H9 (cell line): ENCODE results near the gene PRG2. TPM values are rescaled to one million over a fixed set of nuclear protein-coding genes. Genes with fewer than 3 reads are reported as not detected.

Experiments
- DNase-seq: peaks from one replicate; pipeline ENCODE4 v3.0.0-alpha.2; 2017
- H2AFZ ChIP-seq: one replicate; pipeline ENCODE4 v1.6.1; 2013; ENCODE audit warnings: mild to moderate bottlenecking, low read length, control low read depth, moderate library complexity
- H2AK5ac ChIP-seq: 2 replicates; pipeline ENCODE4 v1.6.1; 2013; ENCODE audit warnings: low read length, control low read depth, mixed read lengths; ENCODE audit not compliant: insufficient read length
- H2BK120ac ChIP-seq: one replicate; pipeline ENCODE4 v1.6.1; 2013; ENCODE audit warnings: low read depth, mild to moderate bottlenecking, low read length, control low read depth, inconsistent platforms; ENCODE audit not compliant: poor library complexity, severe bottlenecking
- H2BK12ac ChIP-seq: 2 replicates; pipeline ENCODE4 v1.6.1; 2013; ENCODE audit warnings: low read length, control low read depth, mixed read lengths, low read depth; ENCODE audit not compliant: insufficient read length
- H2BK15ac ChIP-seq: 2 replicates; pipeline ENCODE4 v1.6.1; 2013; ENCODE audit warnings: low read depth, low read length, control low read depth
- H2BK20ac ChIP-seq: one replicate; pipeline ENCODE4 v1.6.1; 2013; ENCODE audit warnings: low read depth, mild to moderate bottlenecking, low read length, control low read depth, inconsistent platforms; ENCODE audit not compliant: poor library complexity, severe bottlenecking
- H2BK5ac ChIP-seq: 2 replicates; pipeline ENCODE4 v1.6.1; 2013; ENCODE audit warnings: low read length, control low read depth, mixed read lengths; ENCODE audit not compliant: insufficient read length
- H3K14ac ChIP-seq: 2 replicates; pipeline ENCODE4 v1.6.1; 2013; ENCODE audit warnings: low read length, control low read depth; ENCODE audit not compliant: insufficient read depth
- H3K18ac ChIP-seq: 2 replicates; pipeline ENCODE4 v1.6.1; 2013; ENCODE audit warnings: low read depth, mild to moderate bottlenecking, mixed read lengths, low read length, control low read depth; ENCODE audit not compliant: insufficient read length
- H3K23ac ChIP-seq: 2 replicates; pipeline ENCODE4 v1.6.1; 2013; ENCODE audit warnings: low read length, control low read depth, mixed read lengths, low read depth; ENCODE audit not compliant: insufficient read length
- H3K23me2 ChIP-seq: 2 replicates; pipeline ENCODE4 v1.6.1; 2013; ENCODE audit warnings: low read depth, mild to moderate bottlenecking, mixed read lengths, low read length, control low read depth; ENCODE audit not compliant: insufficient read length, poor library complexity, severe bottlenecking
- H3K27ac ChIP-seq: 2 replicates; pipeline ENCODE4 v1.5.1; 2013; ENCODE audit warnings: low read length, control low read depth, mixed read lengths, low read depth; ENCODE audit not compliant: insufficient read length
- H3K27me3 ChIP-seq: 2 replicates; pipeline ENCODE4 v1.6.1; 2013; ENCODE audit warnings: low read length, control low read depth, inconsistent platforms; ENCODE audit not compliant: insufficient read depth
- H3K4ac ChIP-seq: 2 replicates; pipeline ENCODE4 v1.6.1; 2013; ENCODE audit warnings: low read depth, mild to moderate bottlenecking, control low read depth, inconsistent platforms, low read length, moderate library complexity
- H3K4me1 ChIP-seq: 2 replicates; pipeline ENCODE4 v1.6.1; 2013; ENCODE audit warnings: low read length, control low read depth, inconsistent platforms; ENCODE audit not compliant: insufficient read depth
- H3K4me2 ChIP-seq: 2 replicates; pipeline ENCODE4 v1.6.1; 2013; ENCODE audit warnings: low read length, control low read depth, mixed read lengths; ENCODE audit not compliant: insufficient read length, insufficient read depth
- H3K56ac ChIP-seq: 2 replicates; pipeline ENCODE4 v1.6.1; 2013; ENCODE audit warnings: low read depth, mild to moderate bottlenecking, mixed read lengths, low read length, control low read depth; ENCODE audit not compliant: insufficient read length
- H3K79me1 ChIP-seq: 2 replicates; pipeline ENCODE4 v1.6.1; 2013; ENCODE audit warnings: low read depth, mild to moderate bottlenecking, moderate library complexity, low read length, control low read depth, inconsistent platforms; ENCODE audit not compliant: insufficient read depth, poor library complexity, severe bottlenecking
- H3K79me2 ChIP-seq: 2 replicates; pipeline ENCODE4 v1.6.1; 2013; ENCODE audit warnings: low read length, control low read depth, inconsistent platforms; ENCODE audit not compliant: insufficient read depth
- H3K9ac ChIP-seq: 2 replicates; pipeline ENCODE4 v1.6.1; 2013; ENCODE audit warnings: low read length, control low read depth, mixed read lengths; ENCODE audit not compliant: insufficient read length; ENCODE audit errors: extremely low read depth
- H3K9me3 ChIP-seq: one replicate; pipeline ENCODE4 v1.6.1; 2013; ENCODE audit warnings: low read depth, low read length, inconsistent platforms; ENCODE audit not compliant: control insufficient read depth
- H3T11ph ChIP-seq: one replicate; pipeline ENCODE4 v1.6.1; 2013; ENCODE audit warnings: mild to moderate bottlenecking, low read length, control low read depth, inconsistent platforms
- H4K20me1 ChIP-seq: one replicate; pipeline ENCODE4 v1.6.1; 2013; ENCODE audit not compliant: control insufficient read depth, insufficient read length, insufficient read depth
- H4K5ac ChIP-seq: 2 replicates; pipeline ENCODE4 v1.6.1; 2013; ENCODE audit warnings: low read depth, mild to moderate bottlenecking, mixed read lengths, low read length, control low read depth; ENCODE audit not compliant: insufficient read length
- H4K8ac ChIP-seq: replicated peaks from 2 replicates; pipeline ENCODE4 v1.6.1; 2013; ENCODE audit warnings: low read length, control low read depth, mixed read lengths, low read depth; ENCODE audit not compliant: insufficient read length
- H4K91ac ChIP-seq: 2 replicates; pipeline ENCODE4 v1.6.1; 2013; ENCODE audit warnings: low read depth, mild to moderate bottlenecking, moderate library complexity, mixed read lengths, low read length, control low read depth; ENCODE audit not compliant: insufficient read length
- H3K27ac Mint-ChIP-seq, 3 experiments: 2 replicates in 2 of 3; 3 replicates in 1 of 3; pipeline ENCODE4 v1.8.0; 2020 to 2021; ENCODE audit warnings: mixed read lengths in 3 of 3, mild to moderate bottlenecking in 1 of 3, moderate library complexity in 1 of 3
- H3K27me3 Mint-ChIP-seq: 2 replicates; pipeline ENCODE4 v1.8.0; 2021; ENCODE audit warnings: low read depth, mild to moderate bottlenecking, moderate library complexity, mixed read lengths
- H3K36me3 Mint-ChIP-seq, 3 experiments: 2 replicates in 2 of 3; 3 replicates in 1 of 3; pipeline ENCODE4 v1.8.0; 2020 to 2021; ENCODE audit warnings: low read depth in 3 of 3, mixed read lengths in 3 of 3; ENCODE audit not compliant: insufficient read depth in 1 of 3
- H3K4me1 Mint-ChIP-seq, 2 experiments: 2 replicates each; pipeline ENCODE4 v1.8.0; 2020; ENCODE audit warnings: mixed read lengths in 2 of 2
- H3K4me3 Mint-ChIP-seq, 2 experiments: 2 replicates in 1 of 2; 3 replicates in 1 of 2; pipeline ENCODE4 v1.8.0; 2020 to 2021; ENCODE audit warnings: mild to moderate bottlenecking in 2 of 2, mixed read lengths in 2 of 2, moderate library complexity in 1 of 2
- H3K9me3 Mint-ChIP-seq, 2 experiments: 2 replicates in 1 of 2; 3 replicates in 1 of 2; pipeline ENCODE4 v1.8.0; 2020; ENCODE audit warnings: mild to moderate bottlenecking in 2 of 2, mixed read lengths in 2 of 2, moderate library complexity in 1 of 2
- WGBS: extraction: QIAGEN DNeasy Blood & Tissue Kit; methylation state at CpG from one replicate; pipeline ENCODE4 v1.1.7; 2013; ENCODE audit warnings: missing lambda C conversion rate, low lambda C conversion rate, mixed read lengths; ENCODE audit not compliant: insufficient read length; ENCODE audit errors: extremely low coverage; 5-methylcytosine and 5-hydroxymethylcytosine counted together
- total RNA-seq: library from RNA; stranded (reverse); gene quantifications from 2 replicates; pipeline ENCODE4 v1.2.1, GENCODE V29; 2021
- TF ChIP-seq, protein P1 (sequence below): fragments of 200-600 bp; sonication (generic); conservative IDR thresholded peaks from 3 replicates; pipeline ENCODE4 v1.8.0; 2021; ENCODE audit warnings: antibody characterized with exemption, mild to moderate bottlenecking

PRG2 gene
- total RNA-seq, 1 experiment from 2014 or later, result not detected

DNA sequence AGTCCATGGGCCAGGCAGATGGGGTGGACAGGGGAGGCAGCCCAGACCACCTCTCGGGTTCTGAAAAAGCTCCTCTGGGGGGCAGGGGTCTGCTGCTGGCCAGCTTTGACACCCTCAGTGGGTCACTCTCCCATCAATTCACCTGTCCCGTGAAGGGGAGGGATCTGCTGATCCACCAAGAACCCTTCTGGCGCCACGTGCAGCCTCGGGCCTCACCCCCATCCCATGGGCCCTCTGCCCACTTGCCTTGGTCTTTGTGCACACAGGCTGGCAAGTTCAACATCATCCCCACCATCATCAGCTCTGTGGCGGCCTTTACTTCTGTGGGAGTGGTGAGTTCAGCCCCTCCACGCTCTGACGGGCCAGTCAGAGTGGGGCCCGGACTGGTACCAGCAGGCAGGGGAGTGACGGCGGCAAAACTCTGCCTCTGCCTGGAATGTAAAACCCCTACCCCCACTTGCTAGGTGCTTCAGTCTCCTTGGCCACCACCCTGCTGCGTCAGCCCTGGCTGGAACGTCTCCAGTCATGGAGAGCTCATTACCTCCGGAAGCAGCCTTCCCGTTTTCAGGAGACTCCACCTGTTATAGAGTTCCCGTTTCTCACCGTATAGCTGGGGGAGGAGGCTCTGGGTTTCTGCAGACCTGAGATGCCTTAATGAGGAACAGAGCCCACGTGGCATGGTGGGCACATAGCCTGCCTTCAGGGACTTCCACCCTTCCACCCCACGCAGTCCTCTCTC is 22.2 kb downstream of the PRG2 start:
- Histone ChIP-seq H3K4ac (no peak overlapping the region), H2BK15ac (no peak overlapping the region), H4K8ac (no peak overlapping the region), H3K79me2 (no peaks in the 10 kb centered on the region), H4K91ac (no peak overlapping the region), H3K4me2 (no peak overlapping the region), H3K18ac (no peak overlapping the region), H3K4me1 (peaks cover 6% of the 10 kb centered on the region), H4K5ac (no peak overlapping the region), H2AFZ (no peak overlapping the region), H2BK12ac (no peak overlapping the region), H3K14ac (no peak overlapping the region), H3K27me3 (no peaks in the 10 kb centered on the region), H3K23ac (no peak overlapping the region), H2BK20ac (no peak overlapping the region), H2BK120ac (no peak overlapping the region), H3K9me3 (no peaks in the 10 kb centered on the region), H3K27ac (no peak overlapping the region), H3K79me1 (no peaks in the 10 kb centered on the region), H4K20me1 (no peaks in the 10 kb centered on the region), H2BK5ac (no peak overlapping the region), H3K23me2 (no peaks in the 10 kb centered on the region), H3K9ac (no peak overlapping the region), H3K56ac (no peak overlapping the region), H3T11ph (no peak overlapping the region), H2AK5ac (no peak overlapping the region)
- no peaks in the 10 kb centered on the region for H3K36me3 Mint-ChIP-seq
- WGBS, result no CpG with 5 or more reads among the region's 19 CpGs
- peaks cover 24% of the 10 kb centered on the region in 2 experiments for H3K4me1 Mint-ChIP-seq
- no peak overlapping the region for H3K27ac Mint-ChIP-seq
- H3K27me3 Mint-ChIP-seq, result peaks cover 26% of the 10 kb centered on the region
- TF ChIP-seq, protein P1, sequence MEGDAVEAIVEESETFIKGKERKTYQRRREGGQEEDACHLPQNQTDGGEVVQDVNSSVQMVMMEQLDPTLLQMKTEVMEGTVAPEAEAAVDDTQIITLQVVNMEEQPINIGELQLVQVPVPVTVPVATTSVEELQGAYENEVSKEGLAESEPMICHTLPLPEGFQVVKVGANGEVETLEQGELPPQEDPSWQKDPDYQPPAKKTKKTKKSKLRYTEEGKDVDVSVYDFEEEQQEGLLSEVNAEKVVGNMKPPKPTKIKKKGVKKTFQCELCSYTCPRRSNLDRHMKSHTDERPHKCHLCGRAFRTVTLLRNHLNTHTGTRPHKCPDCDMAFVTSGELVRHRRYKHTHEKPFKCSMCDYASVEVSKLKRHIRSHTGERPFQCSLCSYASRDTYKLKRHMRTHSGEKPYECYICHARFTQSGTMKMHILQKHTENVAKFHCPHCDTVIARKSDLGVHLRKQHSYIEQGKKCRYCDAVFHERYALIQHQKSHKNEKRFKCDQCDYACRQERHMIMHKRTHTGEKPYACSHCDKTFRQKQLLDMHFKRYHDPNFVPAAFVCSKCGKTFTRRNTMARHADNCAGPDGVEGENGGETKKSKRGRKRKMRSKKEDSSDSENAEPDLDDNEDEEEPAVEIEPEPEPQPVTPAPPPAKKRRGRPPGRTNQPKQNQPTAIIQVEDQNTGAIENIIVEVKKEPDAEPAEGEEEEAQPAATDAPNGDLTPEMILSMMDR, result no peak
- no peak overlapping the region for H3K4me3 Mint-ChIP-seq
- no peak for DNase-seq
- H3K9me3 Mint-ChIP-seq, result 0 out of 5 replicates have a peak, but pooled peaks cover 0 to 2% of the 10 kb centered on the region in 2 experiments
